ES-I3 (cell line): ENCODE measurements around the gene POU2AF1.
"Not testable (repeated sequence)": the region's sequence is repeated elsewhere in the genome, so short reads cannot be mapped to it uniquely, and the experiment has no call there.

Source experiments
- H3K36me3 ChIP-seq: 2 replicates; pipeline ENCODE4 v1.6.1; 2013; ENCODE audit warnings: mild to moderate bottlenecking, low read length, control low read depth, moderate library complexity; ENCODE audit not compliant: insufficient read depth
- H3K4me1 ChIP-seq: 2 replicates; pipeline ENCODE4 v1.6.1; 2013; ENCODE audit warnings: mild to moderate bottlenecking, control low read depth, low read length; ENCODE audit not compliant: insufficient read depth
- H3K9ac ChIP-seq: 2 replicates; pipeline ENCODE4 v1.6.1; 2013; ENCODE audit warnings: low read depth, mild to moderate bottlenecking, low read length, moderate library complexity
- H3K9me3 ChIP-seq: 2 replicates; pipeline ENCODE4 v1.6.1; 2013; ENCODE audit warnings: mild to moderate bottlenecking, low read length, moderate library complexity; ENCODE audit not compliant: control insufficient read depth, insufficient read depth

POU2AF1 gene

GRCh38 chr11:111324277-111324720 lies 54.8 kb downstream of the POU2AF1 start:
- Histone ChIP-seq H3K9me3 (no peaks in the 10 kb centered on the region), H3K36me3 (no peaks in the 10 kb centered on the region), H3K9ac (no peak overlapping the region), H3K4me1 (peaks cover 4% of the 10 kb centered on the region)

DNA sequence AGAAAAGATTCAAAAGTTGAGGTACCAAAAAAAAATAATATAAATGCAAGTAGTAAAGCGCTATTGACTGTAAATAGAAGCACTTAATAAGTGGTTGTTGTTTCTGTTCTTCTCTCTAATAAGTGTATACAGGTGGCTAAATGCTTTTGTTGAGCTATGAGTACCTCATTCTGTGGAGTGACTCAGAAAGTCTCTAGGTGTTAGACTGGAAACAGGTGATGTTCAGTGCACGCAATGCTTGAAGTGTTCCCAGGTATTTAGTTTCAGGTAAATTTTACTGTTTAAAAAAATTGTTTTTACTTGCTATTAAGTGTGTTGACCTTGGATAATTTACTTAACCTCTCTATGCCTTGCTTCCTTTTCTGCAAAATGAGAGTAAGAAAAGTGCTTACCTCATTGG lies 56.5 kb downstream of the POU2AF1 start:
- Histone ChIP-seq H3K36me3 (no peaks in the 10 kb centered on the region), H3K9ac (no peak overlapping the region), H3K4me1 (peaks cover 4% of the 10 kb centered on the region), H3K9me3 (no peaks in the 10 kb centered on the region)

DNA sequence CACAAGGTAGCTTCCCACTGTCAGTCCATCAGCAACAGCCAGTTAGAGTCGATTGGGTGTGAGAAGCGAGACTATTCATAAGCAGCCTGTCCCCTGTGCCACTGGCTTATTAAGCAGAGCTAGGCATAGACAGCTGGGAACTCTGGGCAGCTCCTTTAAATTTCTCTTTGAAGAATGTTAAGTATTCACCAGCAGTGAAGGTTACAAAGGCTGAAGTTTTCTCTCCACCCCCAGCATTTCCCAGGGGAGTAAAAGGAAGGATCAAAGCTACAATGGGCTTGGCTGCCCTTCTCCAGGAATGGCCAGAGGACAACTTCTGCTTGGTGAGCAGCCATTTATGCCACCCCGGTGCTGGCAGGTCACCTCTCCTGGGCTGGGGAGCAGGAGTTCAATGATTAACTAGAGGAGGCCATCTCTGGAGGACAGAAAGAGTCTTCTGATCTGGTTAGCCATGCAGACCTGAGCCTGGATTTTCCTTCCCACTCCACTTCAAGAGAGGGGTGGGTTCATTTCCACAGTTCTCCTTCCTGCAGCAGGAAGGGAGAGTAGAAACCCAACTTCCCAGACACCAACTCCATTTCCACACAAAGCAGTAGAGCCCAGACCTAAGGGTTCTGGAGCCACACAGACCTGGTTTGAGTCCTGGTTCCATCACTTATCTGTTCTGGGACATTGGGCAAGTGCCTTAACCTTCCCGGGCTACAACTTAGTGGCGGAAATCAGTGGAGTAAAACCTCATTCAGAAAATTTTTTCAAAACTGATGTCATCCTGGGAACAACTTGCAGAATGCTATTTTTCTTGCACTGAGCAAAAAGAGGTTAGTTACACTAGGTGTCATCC lies 58.1 kb downstream of the POU2AF1 start:
- Histone ChIP-seq H3K9me3 (no peaks in the 10 kb centered on the region), H3K4me1 (peaks cover 4% of the 10 kb centered on the region), H3K36me3 (no peaks in the 10 kb centered on the region), H3K9ac (no peak overlapping the region)

GRCh38 chr11:111320199-111320598 lies 58.9 kb downstream of the POU2AF1 start:
- H3K9ac ChIP-seq, H3K9me3 ChIP-seq, H3K36me3 ChIP-seq, H3K4me1 ChIP-seq: not testable (repeated sequence)

GRCh38 chr11:111319296-111319695 lies 59.8 kb downstream of the POU2AF1 start:
- H3K9me3 ChIP-seq: no peaks in the 10 kb centered on the region
- H3K4me1 ChIP-seq: peaks cover 4% of the 10 kb centered on the region
- H3K36me3 ChIP-seq: no peaks in the 10 kb centered on the region
- no peak overlapping the region for H3K9ac ChIP-seq

- Histone ChIP-seq H3K4me1 (no peaks in the 10 kb centered on the region), H3K9ac (no peak overlapping the region), H3K36me3 (no peaks in the 10 kb centered on the region), H3K9me3 (no peaks in the 10 kb centered on the region)
These were observed 67.0 kb downstream of the POU2AF1 start for GRCh38 chr11:111312076-111312475.

DNA sequence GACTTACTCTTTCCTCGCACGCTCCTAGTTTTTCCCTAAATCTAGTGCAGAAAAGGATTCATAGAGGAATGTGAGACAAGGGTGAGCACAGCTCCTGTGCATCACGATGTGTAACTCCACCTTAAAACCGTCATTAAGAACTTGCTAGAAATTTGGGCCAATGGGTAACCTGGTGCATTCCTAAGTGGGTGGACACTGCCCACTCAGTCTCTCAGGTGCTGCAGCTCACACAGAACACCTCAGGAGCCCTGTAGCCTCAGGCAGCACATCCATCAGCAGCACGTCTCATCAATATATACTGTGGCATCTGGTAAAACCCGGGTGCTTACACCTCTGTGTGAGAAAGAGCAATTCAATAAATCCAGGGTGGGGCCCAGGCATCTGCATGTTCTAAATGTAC lies 68.4 kb downstream of the POU2AF1 start:
- Histone ChIP-seq H3K4me1 (no peaks in the 10 kb centered on the region), H3K36me3 (no peaks in the 10 kb centered on the region), H3K9ac (no peak overlapping the region), H3K9me3 (no peaks in the 10 kb centered on the region)

DNA sequence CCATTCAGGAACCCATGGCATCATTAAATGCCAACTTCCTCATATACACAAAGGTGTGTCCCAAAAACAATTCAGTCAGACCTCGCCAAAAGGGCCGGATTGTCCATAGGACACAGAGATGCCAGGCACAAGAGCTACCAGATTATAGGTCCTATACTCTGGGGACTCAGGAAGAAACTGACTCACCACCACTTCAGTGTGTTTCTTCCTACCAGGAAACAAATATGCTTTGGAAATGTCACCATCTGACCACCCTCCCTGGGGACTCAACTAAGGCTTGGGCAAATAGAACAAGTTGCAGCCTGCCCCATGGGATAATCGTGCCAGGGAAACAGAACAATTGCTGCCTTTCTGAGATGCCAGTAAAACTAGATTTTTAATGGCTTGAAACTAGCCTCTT lies 69.0 kb downstream of the POU2AF1 start:
- Histone ChIP-seq H3K36me3 (no peaks in the 10 kb centered on the region), H3K9ac (no peak overlapping the region), H3K4me1 (no peaks in the 10 kb centered on the region), H3K9me3 (no peaks in the 10 kb centered on the region)

DNA sequence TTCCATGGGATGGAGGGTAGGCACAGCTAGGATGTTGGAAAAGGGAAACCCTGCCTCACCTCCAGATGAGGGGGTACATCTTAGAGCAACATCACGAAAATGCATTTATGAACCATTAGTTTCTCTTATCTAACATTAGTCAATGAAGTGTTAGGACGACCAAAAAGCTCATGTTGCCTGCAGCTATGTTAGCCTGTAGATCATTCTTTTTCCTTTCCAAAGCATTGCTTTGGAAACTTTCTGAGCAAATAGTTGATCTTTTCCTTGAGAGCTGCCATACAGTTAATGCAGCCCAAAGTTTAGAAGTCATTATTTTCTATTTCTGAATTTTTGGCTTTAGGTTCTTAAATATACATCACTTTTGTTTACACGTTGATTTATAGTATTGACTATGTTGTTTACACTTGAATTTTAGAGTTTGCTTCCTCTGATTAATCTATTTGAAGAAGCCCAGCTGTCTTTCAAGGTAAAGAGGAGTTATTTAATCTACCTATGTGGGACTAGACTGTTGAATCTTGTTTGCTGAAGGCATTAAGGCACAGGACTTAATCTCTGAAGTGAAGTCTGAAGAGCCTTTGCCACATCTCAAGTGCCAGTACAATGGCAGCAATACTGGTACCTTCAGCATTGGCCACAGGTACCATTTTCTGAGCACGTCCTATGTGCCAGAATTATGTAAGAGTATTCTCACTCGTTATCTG lies 69.7 kb downstream of the POU2AF1 start:
- H3K9ac ChIP-seq: no peak overlapping the region
- H3K4me1 ChIP-seq: no peaks in the 10 kb centered on the region
- H3K9me3 ChIP-seq: no peaks in the 10 kb centered on the region
- H3K36me3 ChIP-seq: no peaks in the 10 kb centered on the region

- H3K9me3 ChIP-seq: no peaks in the 10 kb centered on the region
These were observed 70.9 kb downstream of the POU2AF1 start for GRCh38 chr11:111308140-111308539.

GRCh38 chr11:111307472-111308108 lies 71.5 kb downstream of the POU2AF1 start:
- Histone ChIP-seq H3K9me3 (no peaks in the 10 kb centered on the region), H3K36me3 (no peaks in the 10 kb centered on the region), H3K4me1 (peaks cover 8% of the 10 kb centered on the region; the same call in 1 of the 2 replicates), H3K9ac (no peak overlapping the region)

More at GRCh38 chr11:111308140-111308539, 70.9 kb downstream of the POU2AF1 start:
- H3K36me3 ChIP-seq: no peaks in the 10 kb centered on the region
- no peak overlapping the region for H3K9ac ChIP-seq
- peaks cover 3% of the 10 kb centered on the region; the same call in 1 of the 2 replicates for H3K4me1 ChIP-seq

DNA sequence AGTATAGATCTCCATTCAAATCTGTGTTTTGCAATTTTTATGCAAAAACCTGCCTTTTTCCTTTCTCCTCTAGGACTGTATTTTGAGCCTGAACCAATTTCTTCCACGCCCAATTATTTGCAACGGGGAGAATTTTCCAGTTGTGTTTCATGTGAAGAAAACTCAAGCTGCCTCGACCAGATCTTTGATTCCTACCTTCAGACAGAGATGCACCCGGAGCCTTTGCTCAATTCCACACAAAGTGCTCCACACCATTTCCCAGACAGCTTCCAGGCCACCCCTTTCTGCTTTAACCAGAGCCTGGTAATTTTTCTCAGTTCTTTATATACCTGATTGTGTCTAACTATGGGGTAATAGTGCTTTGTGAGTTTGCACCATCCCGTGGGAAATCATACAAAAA lies 72.8 kb downstream of the POU2AF1 start:
- H3K9me3 ChIP-seq: no peaks in the 10 kb centered on the region
- H3K4me1 ChIP-seq: peaks cover 12% of the 10 kb centered on the region; the same call in 1 of the 2 replicates
- H3K36me3 ChIP-seq: no peaks in the 10 kb centered on the region
- no peak overlapping the region for H3K9ac ChIP-seq

DNA sequence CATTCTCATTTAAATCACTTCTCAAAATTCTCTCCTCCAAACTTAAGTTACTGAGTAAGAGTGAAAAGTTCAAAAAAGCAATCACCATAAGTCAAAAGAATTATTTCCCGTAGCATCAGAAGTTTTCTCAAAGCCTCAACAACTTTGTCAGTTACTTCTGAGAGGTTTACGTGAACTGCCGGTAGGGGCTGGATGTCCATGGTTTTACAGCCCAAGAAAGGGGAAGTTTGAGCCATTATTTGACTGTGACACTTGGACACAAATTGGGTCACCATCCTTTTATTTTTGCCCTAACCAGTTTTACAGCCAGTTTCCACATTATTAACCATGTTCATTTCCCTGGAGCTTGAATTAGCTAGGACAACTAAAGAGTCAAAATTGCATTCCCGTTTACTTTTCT lies 73.2 kb downstream of the POU2AF1 start:
- H3K9me3 ChIP-seq: no peaks in the 10 kb centered on the region
- H3K36me3 ChIP-seq: no peaks in the 10 kb centered on the region
- no peak overlapping the region for H3K9ac ChIP-seq
- H3K4me1 ChIP-seq: peaks cover 12% of the 10 kb centered on the region; the same call in 1 of the 2 replicates

GRCh38 chr11:111305162-111305802 lies 73.8 kb downstream of the POU2AF1 start:
- Histone ChIP-seq H3K4me1 (peaks cover 12% of the 10 kb centered on the region; the same call in 1 of the 2 replicates), H3K36me3 (no peaks in the 10 kb centered on the region), H3K9ac (no peak overlapping the region), H3K9me3 (no peaks in the 10 kb centered on the region)
